GM18507 (cell line): Measurements from ENCODE around the gene UBR3.
"Not testable (repeated sequence)": the region's sequence is repeated elsewhere in the genome, so short reads cannot be mapped to it uniquely, and the experiment has no call there.

Experiments used
- DNase-seq: peaks from one replicate; pipeline ENCODE4 v3.0.0; 2011; ENCODE audit warnings: low read depth; ENCODE audit not compliant: insufficient read length; ENCODE audit errors: extremely low spot score
- FAIRE-seq: peaks from 2 replicates; lab custom pipeline; 2011; peaks lifted over from hg19 to GRCh38; lab: Jason Lieb, UNC

The UBR3 gene

GRCh38 chr2:170086117-170086688 is 258.9 kb downstream of the UBR3 start:
- DNase-seq: no peak
- FAIRE-seq: no peak

- no peak for FAIRE-seq
- DNase-seq: no peak
These were observed 259.6 kb downstream of the UBR3 start for GRCh38 chr2:170086751-170087412.

- DNase-seq (no peak), FAIRE-seq (no peak)
These were observed 260.1 kb downstream of the UBR3 start for GRCh38 chr2:170087413-170087793.

- DNase-seq (no peak), FAIRE-seq (no peak)
These were observed 261.5 kb downstream of the UBR3 start for GRCh38 chr2:170088776-170089175.

- no peak for DNase-seq
- no peak for FAIRE-seq
These were observed 263.0 kb downstream of the UBR3 start for GRCh38 chr2:170090229-170090628.

- FAIRE-seq: no peak
These were observed 264.2 kb downstream of the UBR3 start for GRCh38 chr2:170091436-170091835.

GRCh38 chr2:170092436-170093060 is 265.3 kb downstream of the UBR3 start:
- no peak for FAIRE-seq
- no peak for DNase-seq

More at GRCh38 chr2:170091436-170091835, 264.2 kb downstream of the UBR3 start:
- DNase-seq: no peak

GRCh38 chr2:170095380-170095779 is 268.1 kb downstream of the UBR3 start:
- FAIRE-seq: no peak
- DNase-seq: no peak

- DNase-seq (no peak), FAIRE-seq (peak; percentile 26)
These were observed 271.5 kb downstream of the UBR3 start for GRCh38 chr2:170098626-170099312.

- DNase-seq (no peak), FAIRE-seq (no peak)
These were observed 274.5 kb downstream of the UBR3 start for GRCh38 chr2:170101789-170102188.

- no peak for DNase-seq
- FAIRE-seq: no peak
These were observed 279.0 kb downstream of the UBR3 start for GRCh38 chr2:170106102-170106840.

- no peak for FAIRE-seq
- no peak for DNase-seq
These were observed 286.1 kb downstream of the UBR3 start for GRCh38 chr2:170113168-170113894.

- DNase-seq: no peak
- FAIRE-seq: no peak
These were observed 288.4 kb downstream of the UBR3 start for GRCh38 chr2:170115501-170116229.

- FAIRE-seq: no peak
- DNase-seq: no peak
These were observed 291.4 kb downstream of the UBR3 start for GRCh38 chr2:170118641-170119040.

- not testable (repeated sequence) for DNase-seq, FAIRE-seq
These were observed 292.1 kb downstream of the UBR3 start for GRCh38 chr2:170119326-170119725.

GRCh38 chr2:170121689-170122088 is 294.4 kb downstream of the UBR3 start:
- DNase-seq (no peak), FAIRE-seq (no peak)

GRCh38 chr2:170122883-170123547 is 295.8 kb downstream of the UBR3 start:
- DNase-seq (no peak), FAIRE-seq (no peak)

GRCh38 chr2:170123593-170123992 is 296.3 kb downstream of the UBR3 start:
- no peak for DNase-seq
- no peak for FAIRE-seq
